Activated CD4-positive, CD25-positive, alpha-beta regulatory T cell (primary cell): Measurements from ENCODE around the gene DDX52.

ENCODE experiments used
- DNase-seq, 4 experiments: peaks; one replicate each; lab custom pipeline; 2025; lab: John Stamatoyannopoulos, UW

DDX52 gene

DNA sequence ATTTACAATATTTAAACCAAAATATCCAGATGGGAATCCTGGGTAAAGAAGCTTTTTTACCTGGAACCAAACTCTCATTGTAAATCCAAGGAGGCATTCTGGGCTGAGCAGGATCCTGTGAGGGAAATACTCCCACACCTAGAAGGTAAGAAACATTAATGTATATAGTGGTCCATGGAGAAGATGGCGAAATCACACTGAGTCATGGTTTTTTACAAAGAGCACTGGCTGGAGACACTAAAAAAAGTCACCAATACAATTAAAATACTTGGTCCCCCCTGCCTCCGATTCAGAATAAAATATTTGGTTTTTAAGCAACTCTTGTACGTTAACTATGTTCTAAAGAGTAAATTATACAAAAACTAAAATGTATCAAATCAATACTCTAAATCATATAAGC, 67.0 kb downstream of the DDX52 start:
- no peak for DNase-seq

DNA sequence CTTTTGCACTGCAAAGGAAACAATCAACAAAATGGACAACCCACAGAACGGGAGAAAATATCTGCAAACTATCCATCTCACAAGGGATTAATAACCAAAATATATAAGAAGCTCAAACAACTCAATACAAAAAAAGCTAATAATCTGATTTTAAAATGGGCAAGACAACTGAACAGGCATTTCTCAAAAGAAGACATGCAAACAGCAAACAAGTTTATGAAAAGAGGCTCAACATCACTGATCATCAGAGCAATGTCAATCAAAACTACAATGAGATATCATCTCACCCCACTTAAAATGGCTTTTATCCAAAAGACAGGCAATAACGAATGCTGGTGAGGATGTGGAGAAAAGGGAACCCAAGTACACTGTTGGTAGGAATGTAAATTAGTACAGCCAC, 68.8 kb downstream of the DDX52 start:
- DNase-seq, result no peak

DNA sequence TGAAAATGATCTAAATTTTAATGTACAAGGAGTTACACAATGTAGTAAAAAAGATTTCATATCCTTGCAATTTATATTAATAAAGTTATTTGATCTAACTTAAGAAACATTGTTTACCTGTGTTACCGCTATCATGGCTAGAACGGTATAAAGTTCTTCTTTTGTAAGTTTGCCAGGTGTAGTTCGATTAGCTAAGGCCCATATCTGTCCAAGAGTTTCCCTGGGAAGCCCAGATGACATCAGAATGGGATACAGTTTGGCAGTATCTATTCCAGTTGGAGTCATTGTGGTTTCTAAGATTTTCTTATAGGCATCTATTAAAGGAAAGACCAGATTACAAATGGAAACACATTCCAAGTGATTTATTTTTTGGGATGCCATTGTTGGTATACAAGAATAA, 71.6 kb downstream of the DDX52 start:
- no peak for DNase-seq

DNA sequence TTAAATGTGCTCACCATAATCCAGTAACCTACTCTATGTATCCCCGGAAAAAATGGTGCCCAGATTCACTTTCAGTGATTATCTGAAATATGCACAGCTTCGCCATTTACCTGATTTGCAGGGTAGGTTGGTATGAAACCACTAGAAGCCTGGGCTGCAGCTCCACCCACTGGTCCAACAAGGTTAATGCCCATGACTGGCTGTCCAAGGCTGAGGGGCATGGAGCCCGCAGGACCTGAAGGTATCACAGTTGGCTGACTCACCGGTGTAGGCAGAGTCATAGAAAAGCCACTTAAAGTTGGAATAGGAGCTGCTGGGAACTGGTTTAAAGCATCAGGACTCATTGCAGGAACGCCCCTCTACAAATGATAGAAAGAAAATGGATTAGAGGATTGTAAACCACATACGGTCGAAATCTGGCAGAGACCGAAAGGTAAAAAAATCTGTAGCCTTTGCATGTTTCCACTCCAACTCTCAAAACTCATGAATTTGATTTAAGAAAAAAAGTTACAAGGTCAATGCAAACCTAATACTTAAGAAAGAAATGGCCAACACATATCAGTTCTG, 72.6 kb downstream of the DDX52 start:
- no peak for DNase-seq

DNA sequence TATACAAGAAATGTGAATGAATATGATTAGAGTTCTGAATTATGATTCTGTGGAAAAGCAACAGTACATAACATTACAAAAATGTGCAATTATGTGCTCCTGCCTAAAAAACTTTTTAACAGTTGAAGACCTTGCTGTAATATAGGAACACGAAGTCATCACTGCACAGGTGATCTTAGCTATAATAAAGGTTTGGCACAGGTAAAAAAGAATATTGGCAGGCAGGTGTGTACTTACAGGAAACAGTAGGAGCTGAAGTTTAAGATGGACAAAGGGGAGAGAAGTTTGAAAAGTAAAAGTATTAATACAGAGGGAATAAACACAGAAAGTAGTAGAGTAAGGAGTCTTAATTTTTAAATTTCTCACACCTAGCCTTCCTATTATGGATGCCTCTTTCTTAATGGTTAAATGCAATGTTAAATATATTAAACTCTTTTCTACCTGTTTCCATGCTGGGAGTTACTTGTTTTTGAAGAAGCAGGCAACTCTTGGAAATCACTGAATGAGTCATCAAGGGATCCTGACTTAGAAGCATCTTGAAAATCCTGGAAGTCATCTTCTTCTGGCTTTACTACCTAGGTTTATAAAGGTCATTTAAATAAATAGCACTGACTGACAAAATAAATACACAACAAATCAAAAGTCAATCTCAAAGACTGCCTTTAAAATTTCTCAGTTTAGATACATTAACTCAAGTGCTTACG, 74.7 kb downstream of the DDX52 start:
- DNase-seq, result no peak

DNA sequence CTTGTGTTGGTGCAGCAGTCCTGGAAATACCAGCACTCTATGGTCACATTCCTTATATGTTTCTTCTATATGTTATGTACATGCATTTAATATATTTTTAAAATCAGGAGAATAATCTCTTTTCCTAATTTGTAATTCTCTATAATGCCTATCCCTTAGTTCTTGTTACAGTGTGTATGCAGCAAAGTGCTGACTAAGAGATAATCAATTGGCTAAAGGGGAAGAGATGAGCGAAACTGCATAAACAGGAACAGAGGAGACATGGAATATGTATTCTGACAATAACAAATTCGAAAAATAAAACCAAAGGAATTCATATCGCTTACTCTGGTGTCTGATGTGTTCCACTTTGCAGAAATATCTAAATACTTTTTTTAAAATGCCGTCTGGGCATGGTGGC, 75.7 kb downstream of the DDX52 start:
- no peak for DNase-seq

DNA sequence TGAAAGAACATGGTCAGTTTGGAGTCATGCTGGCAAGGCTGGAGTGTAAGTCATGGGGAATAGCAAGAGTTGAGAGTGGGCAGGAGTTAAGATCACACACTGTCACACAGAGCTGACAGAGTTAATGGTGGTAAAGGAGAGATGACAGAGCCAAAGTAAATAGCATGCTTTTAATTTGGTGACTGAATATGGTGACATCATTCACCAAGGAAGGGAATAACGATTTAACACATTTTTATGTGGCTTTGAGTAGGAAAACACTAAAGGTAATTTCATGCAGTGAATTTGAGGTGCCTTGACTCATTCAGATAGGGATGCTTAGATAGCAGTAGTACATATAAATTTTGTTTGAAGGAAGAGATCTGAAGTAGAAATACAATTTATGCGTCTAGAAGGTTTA, 76.1 kb downstream of the DDX52 start:
- DNase-seq, result no peak

DNA sequence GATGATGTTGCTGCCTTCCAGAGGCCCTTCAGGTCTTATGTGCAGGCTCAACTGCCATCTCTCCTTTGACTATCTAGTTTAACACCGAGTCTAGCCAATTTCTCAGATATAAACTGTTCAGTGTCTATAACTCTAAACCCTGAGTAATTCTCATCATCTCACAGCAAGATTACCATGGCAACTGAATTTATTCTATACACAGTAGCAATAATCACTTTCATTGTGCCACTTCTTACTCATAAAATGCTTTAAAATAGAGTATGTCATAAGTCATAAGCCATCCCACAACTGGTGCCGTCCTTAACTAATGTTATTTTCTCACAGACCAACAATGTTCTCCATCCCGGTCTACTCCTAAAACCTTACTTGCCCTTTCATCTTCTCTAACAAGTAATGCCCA, 79.0 kb downstream of the DDX52 start:
- no peak for DNase-seq

DNA sequence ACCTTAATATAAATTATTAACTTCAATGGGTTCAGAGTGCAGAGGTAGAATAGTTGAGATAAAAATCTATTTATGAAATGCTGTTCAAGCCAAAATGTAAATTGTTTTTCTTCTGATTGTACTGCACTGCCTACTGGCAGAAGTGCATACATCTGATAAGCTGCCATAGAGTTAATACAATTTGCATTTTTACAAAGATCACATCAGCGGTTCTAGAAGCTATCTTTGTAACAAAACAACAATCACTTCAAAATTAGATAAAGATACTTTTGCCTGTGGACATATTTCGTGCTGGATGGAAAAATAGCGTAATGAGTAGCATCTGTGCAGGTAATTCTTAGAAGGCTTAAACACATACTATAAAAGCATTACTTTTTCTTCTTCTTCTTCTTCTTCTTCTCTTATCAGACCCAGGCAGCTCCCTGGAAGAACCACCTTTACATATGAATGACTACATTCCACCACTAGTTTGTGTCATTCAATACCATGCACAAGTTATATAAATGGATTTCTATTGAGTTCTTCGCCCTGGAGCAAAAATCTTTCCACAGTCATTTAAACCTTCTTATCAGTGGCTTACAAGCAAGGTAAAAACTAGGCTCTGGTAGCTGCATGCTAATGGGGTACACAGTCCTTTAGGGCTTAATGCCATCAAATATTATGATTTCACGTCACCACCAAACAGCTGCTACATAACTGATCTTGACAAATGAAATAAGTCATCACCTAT, 81.1 kb downstream of the DDX52 start:
- no peak for DNase-seq
